ENCODE data around the gene ATG16L1.

Gene ATG16L1

GRCh38 chr2:233213011-233213410, 38.5 kb upstream of the ATG16L1 start:
- no peak overlapping the region for H3K4me3 Mint-ChIP-seq
- no peaks in the 10 kb centered on the region for H3K9me3 Mint-ChIP-seq
- H3K27me3 Mint-ChIP-seq (ENCODE audit: low read depth) = peaks cover 12% of the 10 kb centered on the region
- H3K4me1 Mint-ChIP-seq = peaks cover 26% of the 10 kb centered on the region
- no peaks in the 10 kb centered on the region for H3K36me3 Mint-ChIP-seq (ENCODE audit: low read depth)
- no peak overlapping the region for H3K27ac Mint-ChIP-seq
- TF ChIP-seq CTCF (IDR thresholded peaks at IDR 0.05; ENCODE audit: unreplicated experiment in 3 of 3) = no peak

- H3K27me3 Mint-ChIP-seq (ENCODE audit: low read depth) = peaks cover 11% of the 10 kb centered on the region
- TF ChIP-seq CTCF (IDR thresholded peaks at IDR 0.05; ENCODE audit: unreplicated experiment in 3 of 3) = no peak
- H3K36me3 Mint-ChIP-seq (ENCODE audit: low read depth) = no peaks in the 10 kb centered on the region
- H3K4me1 Mint-ChIP-seq = peaks cover 25% of the 10 kb centered on the region
- H3K9me3 Mint-ChIP-seq = no peaks in the 10 kb centered on the region
- H3K27ac Mint-ChIP-seq = no peak overlapping the region
- no peak overlapping the region for H3K4me3 Mint-ChIP-seq
These were observed 37.5 kb upstream of the ATG16L1 start for GRCh38 chr2:233213975-233214374.

DNA sequence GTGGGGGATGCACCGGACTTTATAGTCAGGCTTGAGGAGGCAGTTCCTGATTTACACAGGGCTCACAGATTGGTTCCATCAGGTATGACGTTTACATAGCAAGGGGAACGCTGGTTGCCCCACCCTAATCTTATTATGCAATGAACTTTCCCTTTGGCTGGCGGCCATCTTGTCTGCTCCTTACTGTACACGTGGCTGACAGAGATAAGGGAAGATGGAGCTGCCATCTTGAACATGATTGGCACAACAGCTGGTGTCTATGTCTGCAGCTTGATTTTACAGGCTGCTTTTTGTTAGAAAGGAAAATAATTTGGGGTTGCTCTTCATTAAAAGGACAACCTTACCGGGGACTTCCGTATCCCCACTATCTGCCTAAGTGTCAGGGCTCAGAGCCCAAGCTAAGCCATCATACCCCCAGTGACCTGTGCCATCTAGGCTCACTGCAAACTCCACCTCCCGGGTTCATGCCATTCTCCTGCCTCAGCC, 33.5 kb upstream of the ATG16L1 start:
- Mint-ChIP-seq H3K27ac (no peak overlapping the region), H3K36me3 (ENCODE audit: low read depth) (no peaks in the 10 kb centered on the region), H3K4me3 (no peak overlapping the region)

GRCh38 chr2:233218836-233219235, 32.6 kb upstream of the ATG16L1 start:
- Mint-ChIP-seq H3K4me1 (no peaks in the 10 kb centered on the region), H3K27ac (no peak overlapping the region), H3K9me3 (no peaks in the 10 kb centered on the region), H3K36me3 (ENCODE audit: low read depth) (no peaks in the 10 kb centered on the region), H3K27me3 (ENCODE audit: low read depth) (peaks cover 4% of the 10 kb centered on the region), H3K4me3 (no peak overlapping the region)
- no peak for TF ChIP-seq CTCF (IDR thresholded peaks at IDR 0.05; ENCODE audit: unreplicated experiment in 3 of 3)

More for the DNA sequence above, 33.5 kb upstream of the ATG16L1 start:
- TF ChIP-seq CTCF (IDR thresholded peaks at IDR 0.05; ENCODE audit: unreplicated experiment in 3 of 3) = no peak
- H3K27me3 Mint-ChIP-seq (ENCODE audit: low read depth) = peaks cover 11% of the 10 kb centered on the region
- H3K4me1 Mint-ChIP-seq = no peaks in the 10 kb centered on the region
- no peaks in the 10 kb centered on the region for H3K9me3 Mint-ChIP-seq

GRCh38 chr2:233219848-233220247, 31.6 kb upstream of the ATG16L1 start:
- Mint-ChIP-seq H3K9me3 (no peaks in the 10 kb centered on the region), H3K4me1 (no peaks in the 10 kb centered on the region), H3K4me3 (no peak overlapping the region), H3K36me3 (ENCODE audit: low read depth) (no peaks in the 10 kb centered on the region), H3K27me3 (ENCODE audit: low read depth) (peaks cover 4% of the 10 kb centered on the region), H3K27ac (no peak overlapping the region)
- TF ChIP-seq CTCF (IDR thresholded peaks at IDR 0.05; ENCODE audit: unreplicated experiment in 3 of 3) = no peak

- no peak for TF ChIP-seq CTCF (IDR thresholded peaks at IDR 0.05; ENCODE audit: unreplicated experiment in 3 of 3)
- Mint-ChIP-seq H3K27me3 (ENCODE audit: low read depth) (peaks cover 12% of the 10 kb centered on the region), H3K36me3 (ENCODE audit: low read depth) (no peaks in the 10 kb centered on the region), H3K4me3 (no peak overlapping the region), H3K9me3 (no peaks in the 10 kb centered on the region), H3K27ac (no peak overlapping the region), H3K4me1 (no peaks in the 10 kb centered on the region)
These were observed 30.0 kb upstream of the ATG16L1 start for GRCh38 chr2:233221378-233222063.

Measured in nephron (organoid).